ENCODE measurements around the gene CEP164. TPM values are rescaled to one million over a fixed set of nuclear protein-coding genes. Genes with fewer than 3 reads are reported as not detected.

CEP164 gene
- total RNA-seq, 1 experiment from 2014 or later = 22.2 TPM

DNA sequence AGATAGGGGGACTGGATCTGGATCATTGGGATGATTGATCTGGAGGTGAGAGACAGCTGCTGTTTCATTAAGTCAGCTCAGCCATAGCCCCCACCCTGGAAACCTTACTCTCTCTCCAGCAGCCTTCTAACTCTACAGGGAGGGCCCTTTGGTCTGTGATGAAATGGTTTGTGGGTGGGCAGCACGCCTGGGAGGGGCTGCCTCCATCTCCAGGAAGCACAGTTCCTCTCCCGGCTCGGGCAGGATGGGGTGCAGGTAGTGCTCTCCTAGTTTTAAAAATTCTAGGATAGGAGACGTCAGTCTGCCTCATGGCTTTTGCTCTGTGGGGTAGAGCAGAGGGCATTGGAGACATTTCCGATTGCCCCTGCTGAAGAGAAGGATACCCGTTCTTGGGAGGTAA lies 89.7 kb downstream of the CEP164 start:
- Histone ChIP-seq H3K4me3 (replicated peaks in 1 of 2; ENCODE audit: low read depth in 1 of 2, low read length in 2 of 2) (no peak overlapping the region), H3K27me3 (ENCODE audit: insufficient read depth, low read length) (no peaks in the 10 kb centered on the region), H3K9me3 (ENCODE audit: control insufficient read depth in 1 of 2, insufficient read depth in 1 of 2, low read depth in 1 of 2, low read length in 2 of 2) (no peaks in the 10 kb centered on the region), H3K9ac (ENCODE audit: low read length) (no peak overlapping the region), H3K4me2 (ENCODE audit: low read length) (no peak overlapping the region), H3K4me1 (ENCODE audit: control insufficient read depth in 1 of 2, insufficient read depth in 2 of 2, low read length in 2 of 2) (no peaks in the 10 kb centered on the region), H4K20me1 (ENCODE audit: insufficient read depth) (no peaks in the 10 kb centered on the region), H3K27ac (ENCODE audit: low read depth, low read length) (no peak overlapping the region), H3K79me2 (ENCODE audit: insufficient read depth, low read length) (no peaks in the 10 kb centered on the region), H2AFZ (ENCODE audit: low read depth, low read length, poor library complexity, severe bottlenecking) (no peak overlapping the region), H3K9me2 (ENCODE audit: insufficient read depth) (no peaks in the 10 kb centered on the region), H3K36me3 (ENCODE audit: control insufficient read depth in 1 of 2, insufficient read depth in 2 of 2, low read length in 2 of 2) (no peaks in the 10 kb centered on the region)
- ChIA-PET POLR2A (no interaction called here), CTCF (interaction anchor here (1.7 kb wide), 1 partner anchor 9 kb away, joined by 5 read pairs; no protein-coding TSS in a partner anchor), RAD21 (ENCODE audit: low non-redundant PET in 1 of 2, low total read pairs in 2 of 2, uncharacterized antibody in 2 of 2, unreplicated experiment in 2 of 2) (no interaction called here)
- intact Hi-C loops (cut with micrococcal nuclease) = no loop called here
- no TSS peak for BruUV-seq (replicated peaks)
- TF ChIP-seq SIN3A (IDR thresholded peaks at IDR 0.05; ENCODE audit: low read depth) (no peak), CBX3 (IDR thresholded peaks at IDR 0.05; ENCODE audit: low read depth) (no peak), ZFX (IDR thresholded peaks at IDR 0.05) (no peak), ELF1 (IDR thresholded peaks at IDR 0.05; ENCODE audit: borderline replicate concordance, low read depth) (no peak), FOSL1 (IDR thresholded peaks at IDR 0.05; ENCODE audit: low read depth) (no peak), ZNF274 (IDR thresholded peaks at IDR 0.05; ENCODE audit: low read depth, low read length) (no peak), REST (IDR thresholded peaks at IDR 0.05; ENCODE audit: low read depth) (no peak), EZH2phosphoT487 (IDR thresholded peaks at IDR 0.05; ENCODE audit: borderline replicate concordance) (no peak), CTCF (IDR thresholded peaks at IDR 0.05 in 2 of 3, conservative IDR thresholded peaks at IDR 0.05 in 1 of 3; ENCODE audit: borderline replicate concordance in 1 of 3, insufficient read depth in 1 of 3, low read depth in 2 of 3, low read length in 2 of 3) (no peak), ZBTB33 (IDR thresholded peaks at IDR 0.05; ENCODE audit: extremely low read depth, insufficient replicate concordance, low read length) (no peak), SP1 (IDR thresholded peaks at IDR 0.05; ENCODE audit: low read depth) (no peak), SRF (IDR thresholded peaks at IDR 0.05; ENCODE audit: low read depth) (no peak), TCF7L2 (IDR thresholded peaks at IDR 0.05; ENCODE audit: borderline replicate concordance, extremely low read depth, insufficient read depth, insufficient read length) (no peak), RAD21 (IDR thresholded peaks at IDR 0.05; ENCODE audit: low read depth) (no peak), JUND (IDR thresholded peaks at IDR 0.05) (no peak), POLR2AphosphoS5 (IDR thresholded peaks at IDR 0.05; ENCODE audit: low read depth, low read length) (no peak), CEBPB (IDR thresholded peaks at IDR 0.05; ENCODE audit: low read depth) (no peak)
- TF ChIP-seq, protein P1, sequence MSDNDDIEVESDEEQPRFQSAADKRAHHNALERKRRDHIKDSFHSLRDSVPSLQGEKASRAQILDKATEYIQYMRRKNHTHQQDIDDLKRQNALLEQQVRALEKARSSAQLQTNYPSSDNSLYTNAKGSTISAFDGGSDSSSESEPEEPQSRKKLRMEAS (IDR thresholded peaks at IDR 0.05) = no peak
- TF ChIP-seq, protein P2, sequence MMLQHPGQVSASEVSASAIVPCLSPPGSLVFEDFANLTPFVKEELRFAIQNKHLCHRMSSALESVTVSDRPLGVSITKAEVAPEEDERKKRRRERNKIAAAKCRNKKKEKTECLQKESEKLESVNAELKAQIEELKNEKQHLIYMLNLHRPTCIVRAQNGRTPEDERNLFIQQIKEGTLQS (IDR thresholded peaks at IDR 0.05) = no peak
- ATAC-seq = no peak
- no peak for DNase-seq (ENCODE audit: low read depth, low spot score)
